GM12892 (cell line): Measurements from ENCODE around the gene PLCXD1.

ENCODE experiments used
- POLR2A ChIP-seq: IDR thresholded peaks from 2 replicates; pipeline ENCODE4 v1.6.1; 2011; ENCODE audit warnings: low read depth, low read length, control low read depth
- POLR2AphosphoS5 ChIP-seq: IDR thresholded peaks from 2 replicates; pipeline ENCODE4 v1.6.1; 2011; ENCODE audit warnings: low read depth, low read length, control low read depth
- TAF1 ChIP-seq: IDR thresholded peaks from 2 replicates; pipeline ENCODE4 v1.6.1; 2011; ENCODE audit warnings: low read depth, mild to moderate bottlenecking, control low read depth, low read length, borderline replicate concordance

DNA sequence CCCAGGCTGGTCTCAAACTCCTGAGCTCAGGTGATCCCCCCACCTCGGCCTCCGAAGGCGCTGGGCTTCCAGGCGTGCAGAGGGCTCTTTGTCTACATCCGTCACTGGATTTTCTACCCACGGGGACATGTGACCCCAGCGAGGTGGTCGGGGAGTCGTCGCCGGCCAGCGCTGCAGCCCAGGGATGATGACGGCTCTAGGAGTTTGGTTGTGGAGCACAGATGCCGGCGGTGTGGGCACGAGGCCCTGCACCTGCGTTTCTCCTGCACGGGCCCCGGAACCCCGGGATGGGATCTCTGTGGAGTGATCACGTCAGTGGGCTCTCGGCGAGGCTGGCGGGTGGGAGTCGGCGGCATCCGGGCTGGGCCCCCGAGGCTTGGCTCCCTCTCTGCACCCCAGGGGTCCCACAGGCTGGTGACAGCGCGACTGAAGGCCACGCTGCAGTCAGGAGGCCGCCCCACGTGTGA lies 46.5 kb downstream of the PLCXD1 start:
- no peak for TF ChIP-seq POLR2A
- TF ChIP-seq TAF1 = no peak
- no peak for TF ChIP-seq POLR2AphosphoS5
